ENCODE measurements around the gene HECA. TPM values are rescaled to one million over a fixed set of nuclear protein-coding genes. Genes with fewer than 3 reads are reported as not detected.
"Not testable (repeated sequence)": the region's sequence is repeated elsewhere in the genome, so short reads cannot be mapped to it uniquely, and the experiment has no call there.

The HECA gene
- total RNA-seq, 2 experiments from 2014 or later = 203 to 207 TPM

GRCh38 chr6:139219271-139219729 is 84.4 kb downstream of the HECA start:
- H3K36me3 Mint-ChIP-seq (ENCODE audit: low read depth) = no peaks in the 10 kb centered on the region
- POLR2A ChIA-PET = interaction anchor here (0.6 to 3.7 kb wide), 20 partner anchors 11 to 189 kb away, joined by 3 to 43 read pairs (median 4); partner anchors contain the start of genes CITED2 and TXLNB
- peak; percentile 85 for TF ChIP-seq CTCF (IDR thresholded peaks at IDR 0.05)
- DNase-seq (peak; percentile 47 to 87 (median 68)), ATAC-seq (ENCODE audit: poor library complexity) (peak; percentile 98)
- Histone ChIP-seq H3K4me1 (ENCODE audit: insufficient read depth, low read length) (peaks cover 8% of the 10 kb centered on the region), H3K9me3 (ENCODE audit: control insufficient read depth in 1 of 2, insufficient read depth in 1 of 2, low read length in 2 of 2) (no peaks in the 10 kb centered on the region), H3K36me3 (ENCODE audit: insufficient read depth, low read length) (no peaks in the 10 kb centered on the region), H3K27ac (ENCODE audit: low read depth in 1 of 2, low read length in 2 of 2) (no peak overlapping the region), H3K27me3 (ENCODE audit: control insufficient read depth in 1 of 2, insufficient read depth in 2 of 2, low read length in 2 of 2) (no peaks in the 10 kb centered on the region), H3K4me3 (ENCODE audit: low read length) (no peak overlapping the region)
- no peaks in the 10 kb centered on the region for H3K9me3 Mint-ChIP-seq
- peaks cover 16% of the 10 kb centered on the region for H3K4me1 Mint-ChIP-seq (ENCODE audit: low read depth)
- H3K27me3 Mint-ChIP-seq = no peaks in the 10 kb centered on the region
- CTCF ChIA-PET = interaction anchor here (0.6 to 5.0 kb wide), 33 partner anchors 11 to 268 kb away, joined by 3 to 39 read pairs (median 4); partner anchors contain the start of genes CITED2 and TXLNB
- intact Hi-C loops (cut with DNase I, micrococcal nuclease) = loop anchor here (1.0 to 5.0 kb wide), 3 partner anchors 73 to 147 kb away; partner anchors contain the start of gene TXLNB (in 1 of the 2)
- H3K27ac Mint-ChIP-seq = peak overlapping the region; percentile 1
- no peak overlapping the region for H3K4me3 Mint-ChIP-seq

- H3K36me3 Mint-ChIP-seq (ENCODE audit: low read depth) = no peaks in the 10 kb centered on the region
- no peak overlapping the region for H3K4me3 Mint-ChIP-seq
- peak overlapping the region; percentile 1 for H3K27ac Mint-ChIP-seq
- DNase-seq = no peak
- TF ChIP-seq CTCF (IDR thresholded peaks at IDR 0.05) = no peak
- ChIA-PET POLR2A (interaction anchor here (0.6 to 3.7 kb wide), 19 partner anchors 11 to 189 kb away, joined by 3 to 43 read pairs (median 4); partner anchors contain the start of genes CITED2 and TXLNB), CTCF (interaction anchor here (0.6 to 5.0 kb wide), 34 partner anchors 11 to 268 kb away, joined by 3 to 39 read pairs (median 4); partner anchors contain the start of genes CITED2 and TXLNB)
- Histone ChIP-seq H3K36me3 (ENCODE audit: insufficient read depth, low read length) (no peaks in the 10 kb centered on the region), H3K4me3 (ENCODE audit: low read length) (no peak overlapping the region), H3K9me3 (ENCODE audit: control insufficient read depth in 1 of 2, insufficient read depth in 1 of 2, low read length in 2 of 2) (no peaks in the 10 kb centered on the region), H3K4me1 (ENCODE audit: insufficient read depth, low read length) (peaks cover 8% of the 10 kb centered on the region), H3K27ac (ENCODE audit: low read depth in 1 of 2, low read length in 2 of 2) (no peak overlapping the region), H3K27me3 (ENCODE audit: control insufficient read depth in 1 of 2, insufficient read depth in 2 of 2, low read length in 2 of 2) (no peaks in the 10 kb centered on the region)
- intact Hi-C loops (cut with DNase I, micrococcal nuclease) = loop anchor here (1.0 to 5.0 kb wide), 5 partner anchors 73 to 402 kb away; partner anchors contain the start of gene TXLNB (in 1 of the 2)
- ATAC-seq (ENCODE audit: poor library complexity) = no peak
- H3K9me3 Mint-ChIP-seq = no peaks in the 10 kb centered on the region
- H3K4me1 Mint-ChIP-seq (ENCODE audit: low read depth) = peaks cover 16% of the 10 kb centered on the region
- H3K27me3 Mint-ChIP-seq = no peaks in the 10 kb centered on the region
Measured at GRCh38 chr6:139219746-139220145, 84.9 kb downstream of the HECA start.

GRCh38 chr6:139228387-139228786 is 93.5 kb downstream of the HECA start:
- H3K36me3 ChIP-seq (ENCODE audit: insufficient read depth, low read length); DNase-seq; ATAC-seq (ENCODE audit: poor library complexity); H3K4me1 Mint-ChIP-seq (ENCODE audit: low read depth); H3K4me3 ChIP-seq (ENCODE audit: low read length); H3K4me3 Mint-ChIP-seq; H3K27me3 ChIP-seq (ENCODE audit: control insufficient read depth in 1 of 2, insufficient read depth in 2 of 2, low read length in 2 of 2); H3K27ac Mint-ChIP-seq; H3K36me3 Mint-ChIP-seq (ENCODE audit: low read depth); H3K9me3 ChIP-seq (ENCODE audit: control insufficient read depth in 1 of 2, insufficient read depth in 1 of 2, low read length in 2 of 2); H3K27me3 Mint-ChIP-seq; H3K9me3 Mint-ChIP-seq; H3K4me1 ChIP-seq (ENCODE audit: insufficient read depth, low read length); intact Hi-C loops (cut with DNase I, micrococcal nuclease); H3K27ac ChIP-seq (ENCODE audit: low read depth in 1 of 2, low read length in 2 of 2): not testable (repeated sequence)
- CTCF ChIA-PET = interaction anchor here (0.6 kb wide), 1 partner anchor 96 kb away, joined by 3 read pairs; no protein-coding TSS in a partner anchor
- POLR2A ChIA-PET = interaction anchor here (1.2 kb wide), 1 partner anchor 104 kb away, joined by 3 read pairs; no protein-coding TSS in a partner anchor

Other genes with a start within 250 kb of the HECA start
- 10 to 100 TPM; 54.0 to 56.6 TPM for gene REPS1, start 146.8 kb upstream of the HECA start, total RNA-seq
- gene ABRACL, start 106.3 kb upstream of the HECA start, total RNA-seq = 10 to 100 TPM; 36.8 to 40.6 TPM
- under 1 TPM; 0.17 to 0.19 TPM for gene TXLNB, start 156.9 kb downstream of the HECA start, total RNA-seq
- 100 to 1,000 TPM; 181 to 185 TPM for gene CITED2, start 239.6 kb downstream of the HECA start, total RNA-seq

All from CD4-positive, alpha-beta T cell (primary cell).